Measurements from ENCODE around the gene IRF2BPL. TPM values are rescaled to one million over a fixed set of nuclear protein-coding genes. Genes with fewer than 3 reads are reported as not detected.

The IRF2BPL gene
- total RNA-seq, 1 experiment from 2014 or later = 113 TPM

GRCh38 chr14:77025744-77026165 is 2.8 kb downstream of the IRF2BPL start:
- Histone ChIP-seq H3K4me3 (ENCODE audit: low read length) (peak overlapping the region; percentile 99), H3K36me3 (ENCODE audit: low read depth, low read length) (peaks cover 25% of the 10 kb centered on the region), H4K20me1 (ENCODE audit: low read length) (peaks cover 43% of the 10 kb centered on the region), H3K9me3 (ENCODE audit: low read length) (no peaks in the 10 kb centered on the region), H3F3A (ENCODE audit: low read length, unreplicated experiment) (peaks cover 6% of the 10 kb centered on the region), H3K4me1 (ENCODE audit: insufficient read depth, low read length) (peaks cover 39% of the 10 kb centered on the region), H3K9me2 (replicated peaks; ENCODE audit: low read length) (no peaks in the 10 kb centered on the region), H3K4me2 (ENCODE audit: low read length) (peak overlapping the region; percentile 91), H3K27ac (ENCODE audit: low read length) (peak overlapping the region; percentile 91), H3K9ac (ENCODE audit: low read length) (peak overlapping the region; percentile 95), H3K79me2 (ENCODE audit: low read length) (peaks cover 82% of the 10 kb centered on the region), H3K27me3 (ENCODE audit: low read length) (no peaks in the 10 kb centered on the region), H2AFZ (ENCODE audit: low read length) (no peak overlapping the region)
- BruUV-seq (replicated peaks) = no TSS peak
- CTCF ChIA-PET = interaction anchor here (0.7 kb wide), 1 partner anchor 43 kb away, joined by 4 read pairs; no protein-coding TSS in a partner anchor
- intact Hi-C loops (cut with micrococcal nuclease) = no loop called here
- ATAC-seq (no peak), DNase-seq (no peak)
- TF ChIP-seq EZH2 (IDR thresholded peaks at IDR 0.05; ENCODE audit: low read length, unreplicated experiment) (no peak), EZH2phosphoT487 (IDR thresholded peaks at IDR 0.05; ENCODE audit: borderline replicate concordance, low read length) (no peak), CTCF (conservative IDR thresholded peaks at IDR 0.05; ENCODE audit: low read depth, low read length) (no peak)
- POLR2A ChIA-PET (ENCODE audit: unreplicated experiment) = no interaction called here

GRCh38 chr14:77024171-77024691 is 4.3 kb downstream of the IRF2BPL start:
- ChIA-PET CTCF (interaction anchor here (0.5 to 0.8 kb wide), 4 partner anchors 9 to 103 kb away, joined by 3 to 7 read pairs (median 3); no protein-coding TSS in a partner anchor), POLR2A (ENCODE audit: unreplicated experiment) (interaction anchor here (0.7 to 0.8 kb wide), 2 partner anchors 14 to 47 kb away, joined by 5 to 7 read pairs; no protein-coding TSS in a partner anchor)
- Histone ChIP-seq H4K20me1 (ENCODE audit: low read length) (peaks cover 43% of the 10 kb centered on the region), H2AFZ (ENCODE audit: low read length) (no peak overlapping the region), H3K4me2 (ENCODE audit: low read length) (peak overlapping the region; percentile 91), H3K9ac (ENCODE audit: low read length) (peak overlapping the region; percentile 95), H3K27ac (ENCODE audit: low read length) (peak overlapping the region; percentile 91), H3K4me3 (ENCODE audit: low read length) (peak overlapping the region; percentile 99), H3K79me2 (ENCODE audit: low read length) (peaks cover 70% of the 10 kb centered on the region), H3K9me3 (ENCODE audit: low read length) (no peaks in the 10 kb centered on the region), H3K27me3 (ENCODE audit: low read length) (no peaks in the 10 kb centered on the region), H3K4me1 (ENCODE audit: insufficient read depth, low read length) (peaks cover 29% of the 10 kb centered on the region), H3K36me3 (ENCODE audit: low read depth, low read length) (peaks cover 25% of the 10 kb centered on the region), H3K9me2 (replicated peaks; ENCODE audit: low read length) (no peaks in the 10 kb centered on the region), H3F3A (ENCODE audit: low read length, unreplicated experiment) (peaks cover 6% of the 10 kb centered on the region)
- no peak for TF ChIP-seq EZH2phosphoT487 (IDR thresholded peaks at IDR 0.05; ENCODE audit: borderline replicate concordance, low read length)
- TF ChIP-seq EZH2 (IDR thresholded peaks at IDR 0.05; ENCODE audit: low read length, unreplicated experiment) = no peak
- no peak for TF ChIP-seq CTCF (conservative IDR thresholded peaks at IDR 0.05; ENCODE audit: low read depth, low read length)
- no TSS peak for BruUV-seq (replicated peaks)
- peak; percentile 76 for DNase-seq
- no peak for ATAC-seq
- intact Hi-C loops (cut with micrococcal nuclease) = no loop called here

All from PC-3 (cell line).